Neural progenitor cell (in vitro differentiated cells): ENCODE results near the gene IL6.

Source experiments
- CTCF ChIP-seq: fragments of 200-600 bp; sonication (generic); IDR thresholded peaks from 2 replicates; pipeline ENCODE4 v1.5.1; 2017; ENCODE audit warnings: antibody characterized with exemption, mild to moderate bottlenecking
- EZH2 ChIP-seq: fragments of 200-600 bp; sonication (generic); IDR thresholded peaks from 2 replicates; pipeline ENCODE4 v1.6.1; 2017; ENCODE audit warnings: antibody characterized with exemption, mild to moderate bottlenecking, moderate library complexity
- EZH2phosphoT487 ChIP-seq: fragments of 200-600 bp; sonication (generic); IDR thresholded peaks from 2 replicates; pipeline ENCODE4 v1.6.1; 2017; ENCODE audit warnings: antibody characterized with exemption

GRCh38 chr7:22731766-22732165, 4.8 kb downstream of the IL6 start:
- TF ChIP-seq CTCF, result no peak
- no peak for TF ChIP-seq EZH2
- TF ChIP-seq EZH2phosphoT487, result no peak
